Dermis microvascular lymphatic vessel endothelial cell (primary cell): ENCODE measurements around the gene S100A6. TPM values are rescaled to one million over a fixed set of nuclear protein-coding genes. Genes with fewer than 3 reads are reported as not detected.
"Not testable (repeated sequence)": the region's sequence is repeated elsewhere in the genome, so short reads cannot be mapped to it uniquely, and the experiment has no call there.

Experiments
- DNase-seq, 2 donors: peaks; one replicate each; pipeline versions ENCODE4 v3.0.0 to v3.0.0-alpha.2; 2010; ENCODE audit warnings: low read depth in 2 of 2
- total RNA-seq: library from RNA; depleted of rRNA; stranded (reverse); fragments of >200 nt; gene quantifications from 2 replicates; pipeline ENCODE4 v1.2.1, GENCODE V29; 2014

The S100A6 gene
- total RNA-seq, 1 donor from 2014 or later = 1,309 TPM

GRCh38 chr1:153531638-153532037, 4.2 kb downstream of the S100A6 start:
- no peak for DNase-seq

GRCh38 chr1:153527683-153528040, 8.1 kb downstream of the S100A6 start:
- no peak for DNase-seq

GRCh38 chr1:153527023-153527682, 8.6 kb downstream of the S100A6 start:
- no peak for DNase-seq

GRCh38 chr1:153526132-153526543, 9.7 kb downstream of the S100A6 start:
- DNase-seq = peak; percentile 58 to 64

GRCh38 chr1:153525088-153525728, 10.6 kb downstream of the S100A6 start:
- DNase-seq = peak in 1 of 2 donors; percentile 53

DNA sequence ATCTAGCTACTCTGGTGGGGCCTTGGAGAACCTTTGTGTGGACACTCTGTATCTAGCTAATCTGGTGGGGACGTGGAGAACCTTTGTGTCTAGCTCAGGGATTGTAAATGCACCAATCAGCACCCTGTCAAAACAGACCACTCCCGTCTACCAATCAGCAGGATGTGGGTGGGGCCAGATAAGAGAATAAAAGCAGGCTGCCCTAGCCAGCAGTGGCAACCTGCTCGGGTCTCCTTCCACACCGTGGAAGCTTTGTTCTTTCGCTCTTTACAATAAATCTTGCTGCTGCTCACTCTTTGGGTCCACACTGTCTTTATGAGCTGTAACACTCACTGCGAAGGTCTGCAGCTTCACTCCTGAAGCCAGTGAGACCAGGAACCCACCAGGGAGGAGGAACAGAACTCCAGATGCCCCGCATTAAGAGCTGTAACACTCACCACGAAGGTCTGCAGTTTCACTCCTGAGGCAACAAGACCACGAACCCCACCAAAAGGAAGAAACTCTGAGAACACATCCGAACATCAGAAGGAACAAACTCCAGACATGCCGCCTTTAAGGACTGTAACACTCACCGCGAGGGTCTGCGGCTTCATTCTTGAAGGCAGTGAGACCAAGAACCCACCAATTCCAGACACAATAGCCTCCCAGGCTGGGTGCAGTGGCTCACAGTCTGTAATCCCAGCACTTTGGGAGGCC, 13.3 kb downstream of the S100A6 start:
- DNase-seq = not testable (repeated sequence)

GRCh38 chr1:153521808-153522207, 14.0 kb downstream of the S100A6 start:
- DNase-seq = not testable (repeated sequence)

DNA sequence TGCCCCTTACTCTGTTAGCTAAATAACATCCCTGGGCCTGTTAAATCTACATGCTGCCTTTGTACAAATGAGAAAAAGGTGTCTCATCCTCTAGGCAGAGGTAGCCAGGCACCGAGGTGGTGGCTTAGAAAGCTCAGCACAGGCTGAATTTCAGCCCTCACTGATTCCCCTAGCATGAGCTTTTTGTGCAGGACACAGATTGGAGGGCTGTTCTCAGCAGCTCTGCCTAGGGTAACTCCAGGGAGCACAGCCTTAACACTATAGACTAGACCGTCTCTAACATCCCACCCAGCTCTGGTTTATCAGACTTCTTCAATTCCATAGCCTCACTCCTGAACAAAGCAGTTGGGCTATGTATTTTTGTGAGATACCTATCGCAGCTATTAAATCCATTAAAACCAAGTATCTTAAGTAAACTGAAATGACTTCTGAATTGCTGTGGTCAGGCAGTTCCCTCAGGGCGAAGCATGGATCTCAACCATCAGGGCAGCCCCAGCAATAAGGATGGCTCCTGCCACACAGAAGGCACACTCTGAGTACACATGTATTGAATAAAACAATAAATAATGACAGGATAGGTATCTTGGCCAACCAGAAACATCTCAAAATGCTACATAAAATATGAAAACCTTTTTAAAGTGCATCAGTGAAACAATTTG, 14.8 kb downstream of the S100A6 start:
- DNase-seq = no peak

GRCh38 chr1:153520137-153520691, 15.6 kb downstream of the S100A6 start:
- DNase-seq = not testable (repeated sequence)

DNA sequence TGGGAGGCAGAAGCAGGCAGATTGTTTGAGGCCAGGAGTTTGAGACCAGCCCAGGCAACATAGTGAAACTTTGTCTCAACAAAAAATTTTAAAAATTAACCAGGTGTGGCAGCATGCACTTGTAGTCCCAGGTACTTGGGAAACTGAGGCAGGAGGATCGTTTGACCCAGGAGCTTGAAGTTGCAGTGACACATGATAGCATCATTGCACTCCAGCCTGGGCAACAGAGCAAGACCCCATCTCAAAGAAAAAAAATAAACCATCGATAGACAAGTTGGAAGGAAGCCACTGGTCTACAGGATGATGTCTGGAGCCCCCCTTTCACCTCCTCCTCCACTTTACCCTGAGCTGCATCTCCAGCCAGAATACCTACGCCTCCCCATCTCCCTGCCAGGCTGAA, 16.5 kb downstream of the S100A6 start:
- DNase-seq = no peak

- no peak for DNase-seq
These were observed 20.0 kb downstream of the S100A6 start for GRCh38 chr1:153515504-153516394.

DNA sequence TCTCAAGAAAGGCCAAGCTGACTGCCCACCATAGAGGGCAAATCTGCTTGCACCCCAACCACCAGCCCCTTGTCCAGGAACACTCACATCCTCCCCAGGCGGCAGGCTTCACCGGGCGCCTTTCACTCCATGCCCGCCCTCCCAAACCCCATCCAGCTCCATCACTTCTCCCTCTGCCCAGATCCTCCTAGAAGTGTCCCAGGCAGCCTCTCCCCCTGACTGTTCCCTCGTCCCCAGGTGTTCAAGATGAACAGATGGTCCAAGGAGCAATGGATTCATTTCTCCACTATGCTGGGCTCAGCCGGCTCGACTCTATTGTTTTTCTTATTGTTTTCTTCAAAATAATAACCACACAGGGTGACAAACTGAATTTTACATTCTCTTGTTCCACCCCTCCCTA, 22.1 kb downstream of the S100A6 start:
- no peak for DNase-seq

GRCh38 chr1:153513023-153513422, 22.8 kb downstream of the S100A6 start:
- no peak for DNase-seq

GRCh38 chr1:153510984-153511410, 24.8 kb downstream of the S100A6 start:
- peak; percentile 65 to 87 for DNase-seq

GRCh38 chr1:153509729-153510354, 25.9 kb downstream of the S100A6 start:
- DNase-seq = peak; percentile 9 to 62

DNA sequence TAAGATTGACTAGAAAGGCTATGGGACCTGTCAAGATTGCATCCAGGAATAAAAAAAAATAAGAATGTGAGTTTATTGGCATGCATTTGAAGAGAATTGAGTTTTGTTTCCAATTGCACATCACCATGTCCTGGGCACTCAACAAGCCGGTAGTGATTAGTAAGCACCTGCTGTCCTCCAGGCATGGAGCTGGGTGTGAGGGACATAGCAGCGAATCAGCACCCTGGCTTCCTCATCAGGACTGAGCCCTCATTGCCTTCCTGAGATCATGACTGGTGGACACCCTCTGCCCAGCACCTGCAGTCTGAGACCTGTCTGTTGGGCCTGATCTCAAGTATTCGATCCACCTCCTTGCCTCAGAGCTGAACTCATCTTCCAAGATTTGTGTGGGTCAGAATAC, 26.8 kb downstream of the S100A6 start:
- DNase-seq = no peak

GRCh38 chr1:153507926-153508583, 27.7 kb downstream of the S100A6 start:
- no peak for DNase-seq

DNA sequence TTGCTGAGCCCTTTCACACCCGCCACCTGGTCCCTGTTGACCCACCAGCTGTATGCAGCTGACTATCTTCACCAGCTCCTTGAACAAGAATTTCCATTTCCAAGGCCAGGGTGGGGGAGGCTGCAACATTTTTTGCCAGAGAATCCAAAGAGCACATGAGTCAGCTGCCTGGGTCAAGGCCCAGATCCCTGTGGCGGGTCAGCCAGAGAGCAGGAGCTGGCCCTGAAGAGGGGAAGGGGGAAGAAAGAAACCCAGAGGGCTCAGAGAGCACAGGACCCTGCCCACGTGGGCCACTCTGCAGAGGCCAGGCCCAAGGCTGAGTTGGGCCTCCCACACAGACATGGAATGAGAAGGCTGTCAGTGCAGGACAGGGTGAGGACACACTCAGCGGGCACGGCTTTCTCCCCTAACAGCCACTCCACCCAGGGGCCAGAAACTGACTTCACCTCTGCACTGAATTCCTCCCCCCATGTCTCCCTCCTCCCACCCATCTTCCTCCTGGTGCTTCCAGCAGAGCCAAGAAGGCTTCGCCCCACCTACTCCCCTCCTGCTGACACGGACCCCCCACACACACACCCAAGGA, 28.9 kb downstream of the S100A6 start:
- no peak for DNase-seq

GRCh38 chr1:153506386-153506785, 29.4 kb downstream of the S100A6 start:
- no peak for DNase-seq
